GM12864 (cell line): ENCODE results near the gene DLK2.

Experiments
- DNase-seq: peaks from one replicate; pipeline ENCODE4 v3.0.0-alpha.2; 2011; ENCODE audit warnings: low read depth
- H3K4me3 ChIP-seq: 2 replicates; pipeline ENCODE4 v1.5.1; 2011; ENCODE audit warnings: mild to moderate bottlenecking, low read depth, low read length, control low read depth
- TF ChIP-seq, protein P1 (sequence below): IDR thresholded peaks from 2 replicates; pipeline ENCODE4 v1.5.1; 2011; ENCODE audit warnings: low read depth, mild to moderate bottlenecking, moderate library complexity, low read length, control low read depth, inconsistent platforms; ENCODE audit errors: missing control alignments

Gene DLK2

GRCh38 chr6:43453831-43454230, 1.5 kb downstream of the DLK2 start:
- TF ChIP-seq, protein P1, sequence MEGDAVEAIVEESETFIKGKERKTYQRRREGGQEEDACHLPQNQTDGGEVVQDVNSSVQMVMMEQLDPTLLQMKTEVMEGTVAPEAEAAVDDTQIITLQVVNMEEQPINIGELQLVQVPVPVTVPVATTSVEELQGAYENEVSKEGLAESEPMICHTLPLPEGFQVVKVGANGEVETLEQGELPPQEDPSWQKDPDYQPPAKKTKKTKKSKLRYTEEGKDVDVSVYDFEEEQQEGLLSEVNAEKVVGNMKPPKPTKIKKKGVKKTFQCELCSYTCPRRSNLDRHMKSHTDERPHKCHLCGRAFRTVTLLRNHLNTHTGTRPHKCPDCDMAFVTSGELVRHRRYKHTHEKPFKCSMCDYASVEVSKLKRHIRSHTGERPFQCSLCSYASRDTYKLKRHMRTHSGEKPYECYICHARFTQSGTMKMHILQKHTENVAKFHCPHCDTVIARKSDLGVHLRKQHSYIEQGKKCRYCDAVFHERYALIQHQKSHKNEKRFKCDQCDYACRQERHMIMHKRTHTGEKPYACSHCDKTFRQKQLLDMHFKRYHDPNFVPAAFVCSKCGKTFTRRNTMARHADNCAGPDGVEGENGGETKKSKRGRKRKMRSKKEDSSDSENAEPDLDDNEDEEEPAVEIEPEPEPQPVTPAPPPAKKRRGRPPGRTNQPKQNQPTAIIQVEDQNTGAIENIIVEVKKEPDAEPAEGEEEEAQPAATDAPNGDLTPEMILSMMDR = no peak
- no peak for DNase-seq
- H3K4me3 ChIP-seq = no peak overlapping the region

DNA sequence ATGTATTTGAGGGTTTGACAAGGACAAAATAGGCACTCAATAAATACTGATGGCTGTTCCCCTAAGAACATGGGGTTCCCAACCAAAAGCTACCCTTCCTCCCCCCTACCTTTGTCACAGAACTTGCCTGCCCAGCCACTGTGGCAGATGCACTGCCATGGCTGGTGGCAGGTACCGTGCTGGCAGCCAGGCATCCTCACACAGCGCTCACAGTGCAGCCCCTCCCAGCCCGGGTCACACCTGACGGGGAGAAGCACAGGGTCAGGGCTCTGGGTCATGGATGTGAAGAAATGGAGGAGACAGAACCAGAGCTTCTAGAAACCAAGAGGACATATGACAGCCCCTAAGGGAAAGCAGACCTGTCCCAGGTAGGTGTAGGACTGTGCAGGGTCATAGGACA, 2.5 kb downstream of the DLK2 start:
- TF ChIP-seq, protein P1 = no peak
- DNase-seq = no peak
- no peak overlapping the region for H3K4me3 ChIP-seq

DNA sequence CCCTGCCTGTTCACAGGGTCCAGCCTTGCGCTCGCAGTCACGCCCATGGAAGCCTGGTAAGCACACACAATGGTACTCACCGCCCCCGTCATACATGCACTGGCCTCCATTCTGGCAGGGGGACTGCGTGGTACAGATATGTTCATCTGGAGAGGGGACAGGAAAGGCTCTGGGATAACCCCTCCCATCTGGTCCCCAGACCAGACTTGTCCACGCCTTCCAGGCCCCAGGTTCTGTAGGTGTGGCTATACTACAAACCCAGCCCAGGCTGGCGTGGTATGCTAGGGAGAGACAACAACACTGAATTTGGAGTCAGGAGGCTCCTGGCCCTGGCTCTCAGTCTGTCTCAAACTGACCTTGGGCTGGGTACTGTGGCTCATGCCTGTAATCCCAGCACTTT, 3.4 kb downstream of the DLK2 start:
- TF ChIP-seq, protein P1 = no peak
- no peak overlapping the region for H3K4me3 ChIP-seq
- no peak for DNase-seq

DNA sequence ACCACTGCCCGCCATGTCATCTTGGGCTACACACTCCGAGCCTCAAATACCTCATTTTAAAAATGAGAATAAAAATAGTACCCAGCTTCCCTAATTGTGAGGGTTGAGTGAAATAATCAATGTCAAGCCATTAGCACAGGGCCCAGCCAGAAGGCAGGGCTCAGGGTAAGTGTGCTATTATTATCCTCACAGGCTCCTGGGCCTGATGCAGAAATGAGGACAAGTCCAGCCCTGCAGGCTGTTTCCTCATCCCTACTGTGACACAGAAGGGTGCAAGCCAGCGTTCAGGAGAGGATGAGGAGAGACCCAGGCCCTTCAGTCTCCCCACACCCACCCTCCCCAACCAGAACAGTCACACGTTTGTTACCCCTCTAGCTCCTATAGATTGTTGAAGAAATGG, 4.0 kb downstream of the DLK2 start:
- no peak for DNase-seq
- TF ChIP-seq, protein P1 = no peak
- H3K4me3 ChIP-seq = no peak overlapping the region

DNA sequence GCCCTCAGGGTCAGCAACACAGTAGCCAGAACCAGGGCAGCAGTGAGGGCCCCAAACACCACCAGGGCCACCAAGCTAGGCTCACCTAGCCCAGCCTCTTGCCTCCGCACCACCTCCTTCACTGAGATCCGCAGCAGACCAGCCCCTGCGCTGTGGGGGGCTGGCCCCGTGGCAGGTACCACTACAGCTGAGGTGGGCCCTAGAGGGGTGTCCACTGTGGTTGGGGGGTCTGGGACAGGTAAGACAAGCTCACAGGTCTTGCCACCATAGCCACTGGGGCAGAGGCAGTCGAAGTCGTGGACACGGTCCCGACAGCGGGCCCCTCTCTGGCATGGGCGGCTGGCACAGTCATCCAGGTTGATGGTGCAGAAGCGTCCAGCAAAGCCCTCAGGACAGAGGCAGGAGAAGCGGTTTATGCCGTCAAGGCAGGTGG, 4.6 kb downstream of the DLK2 start:
- no peak for DNase-seq
- no peak overlapping the region for H3K4me3 ChIP-seq
- TF ChIP-seq, protein P1 = no peak

DNA sequence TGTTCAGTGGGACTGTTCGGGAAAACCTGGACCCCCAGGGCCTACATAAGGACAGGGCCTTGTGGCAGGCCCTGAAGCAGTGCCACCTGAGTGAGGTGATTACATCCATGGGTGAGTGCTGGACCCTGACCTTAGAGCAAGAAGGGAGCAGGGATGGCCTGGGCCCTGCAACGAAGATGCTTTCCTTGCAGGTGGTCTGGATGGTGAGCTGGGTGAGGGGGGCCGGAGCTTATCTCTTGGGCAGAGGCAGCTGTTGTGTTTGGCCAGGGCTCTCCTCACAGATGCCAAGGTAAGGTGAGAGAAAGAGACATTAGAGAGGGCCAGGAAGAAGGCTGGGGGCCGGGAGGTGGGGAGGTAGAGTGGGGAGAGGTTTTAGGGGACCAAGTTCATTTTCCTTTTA, 6.4 kb downstream of the DLK2 start:
- no peak overlapping the region for H3K4me3 ChIP-seq
- TF ChIP-seq, protein P1 = no peak
- DNase-seq = no peak

DNA sequence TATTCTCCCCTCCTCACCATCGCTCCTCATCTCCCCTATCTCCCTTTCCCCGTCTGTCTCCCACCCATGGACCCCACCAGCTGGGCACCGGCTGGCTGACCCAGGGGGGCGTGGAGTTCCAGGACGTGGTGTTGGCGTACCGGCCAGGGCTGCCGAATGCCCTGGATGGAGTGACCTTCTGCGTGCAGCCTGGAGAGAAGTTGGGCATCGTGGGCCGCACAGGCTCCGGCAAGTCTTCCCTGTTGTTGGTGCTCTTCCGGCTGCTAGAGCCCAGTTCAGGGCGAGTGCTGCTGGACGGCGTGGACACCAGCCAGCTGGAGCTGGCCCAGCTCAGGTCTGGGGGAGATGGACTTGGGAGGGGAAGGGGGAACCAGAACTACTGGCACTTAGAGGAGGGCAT, 7.7 kb downstream of the DLK2 start:
- no peak overlapping the region for H3K4me3 ChIP-seq
- no peak for DNase-seq
- TF ChIP-seq, protein P1 = no peak
